Keratinocyte (primary cell): ENCODE data around the gene C20orf144. TPM values are rescaled to one million over a fixed set of nuclear protein-coding genes. Genes with fewer than 3 reads are reported as not detected.

Experiments
- DNase-seq: peaks from one replicate; pipeline ENCODE4 v3.0.0-alpha.2; 2011; ENCODE audit warnings: low read depth, missing footprints, low spot score
- FAIRE-seq: peaks from 2 replicates; lab custom pipeline; 2011; peaks lifted over from hg19 to GRCh38; lab: Jason Lieb, UNC
- H2AFZ ChIP-seq: 2 replicates; pipeline ENCODE4 v1.6.0; 2012; ENCODE audit warnings: low read length, control low read depth, inconsistent platforms; ENCODE audit not compliant: control insufficient read depth
- H3K27ac ChIP-seq: 2 replicates; pipeline ENCODE4 v1.5.1; 2011; ENCODE audit warnings: low read length; ENCODE audit not compliant: control insufficient read depth, insufficient read depth
- H3K27me3 ChIP-seq: 3 replicates; pipeline ENCODE4 v1.6.0; 2011; ENCODE audit warnings: low read length; ENCODE audit not compliant: control insufficient read depth, insufficient read depth; ENCODE audit errors: extremely low read depth
- H3K36me3 ChIP-seq, 2 experiments: 2 replicates in 1 of 2; 3 replicates in 1 of 2; pipeline ENCODE4 v1.5.1; 2011; ENCODE audit warnings: low read length in 2 of 2, mild to moderate bottlenecking in 1 of 2; ENCODE audit not compliant: control insufficient read depth in 2 of 2, insufficient read depth in 2 of 2; ENCODE audit errors: extremely low read depth in 1 of 2
- H3K4me1 ChIP-seq: 3 replicates; pipeline ENCODE4 v1.5.1; 2011; ENCODE audit warnings: low read length; ENCODE audit not compliant: control insufficient read depth, insufficient read depth; ENCODE audit errors: extremely low read depth
- H3K4me2 ChIP-seq: 3 replicates; pipeline ENCODE4 v1.6.0; 2011; ENCODE audit warnings: low read depth, low read length; ENCODE audit not compliant: control insufficient read depth, insufficient read depth; ENCODE audit errors: extremely low read depth
- H3K4me3 ChIP-seq, 3 experiments: fragments of 200-600 bp in 1 of 3; sonication (generic) in 1 of 3; 2 replicates in 2 of 3; 3 replicates in 1 of 3; pipeline ENCODE4 v1.5.1; 2011 to 2016; ENCODE audit warnings: low read length in 3 of 3, mild to moderate bottlenecking in 3 of 3, control low read depth in 2 of 3, inconsistent platforms in 1 of 3, low read depth in 1 of 3, mixed read lengths in 1 of 3, mixed run types in 1 of 3, moderate library complexity in 1 of 3; ENCODE audit not compliant: control insufficient read depth in 2 of 3, insufficient read depth in 2 of 3; ENCODE audit errors: extremely low read depth in 1 of 3
- H3K79me2 ChIP-seq: 2 replicates; pipeline ENCODE4 v1.6.0; 2012; ENCODE audit warnings: low read length; ENCODE audit not compliant: control insufficient read depth, insufficient read depth
- H3K9ac ChIP-seq: 3 replicates; pipeline ENCODE4 v1.6.0; 2011; ENCODE audit warnings: low read length; ENCODE audit not compliant: control insufficient read depth, insufficient read depth; ENCODE audit errors: extremely low read depth
- H3K9me1 ChIP-seq: 3 replicates; pipeline ENCODE4 v1.6.0; 2011; ENCODE audit warnings: low read length; ENCODE audit not compliant: control insufficient read depth, insufficient read depth; ENCODE audit errors: extremely low read depth
- H3K9me3 ChIP-seq: 2 replicates; pipeline ENCODE4 v1.5.1; 2012; ENCODE audit warnings: low read depth, low read length; ENCODE audit not compliant: control insufficient read depth
- H4K20me1 ChIP-seq: 3 replicates; pipeline ENCODE4 v1.6.0; 2011; ENCODE audit warnings: low read length; ENCODE audit not compliant: control insufficient read depth, insufficient read depth; ENCODE audit errors: extremely low read depth
- EZH2 ChIP-seq: IDR thresholded peaks from one replicate; pipeline ENCODE4 v1.6.1; 2012; ENCODE audit warnings: inconsistent platforms, mild to moderate bottlenecking, low read length, moderate library complexity
- dilution Hi-C: fragments of 300-500 bp; cut with MboI; formaldehyde crosslinking; loops from one replicate; pipeline ENCODE4 v1.7.0; 2020; ENCODE audit warnings: low sequenced_read_pairs; ENCODE audit not compliant: extremely low pct_ligation_motif_present
- polyA plus RNA-seq, 5 experiments: library from polyadenylated mRNA; depleted of rRNA in 3 of 5; stranded (reverse) in 3 of 5; stranded (forward) in 1 of 5; unstranded in 1 of 5; fragments of >200 nt; gene quantifications; 1 replicate in 1 of 5; 2 replicates in 3 of 5; 3 replicates in 1 of 5; pipeline versions ENCODE4 v1.2.1 to v1.2.3, GENCODE V29; 2011 to 2012; ENCODE audit warnings: missing spikeins in 2 of 5, low read depth in 1 of 5, low replicate concordance in 1 of 5
- TF ChIP-seq, protein P1 (sequence below), 3 experiments: IDR thresholded peaks in 1 of 3; conservative IDR thresholded peaks in 1 of 3; optimal IDR thresholded peaks in 1 of 3; 2 replicates in 2 of 3; 3 replicates in 1 of 3; pipeline versions ENCODE3 to v1.5.1; 2011; ENCODE audit warnings: low read length in 3 of 3, mild to moderate bottlenecking in 3 of 3, moderate library complexity in 2 of 3, control low read depth in 1 of 3, inconsistent platforms in 1 of 3; ENCODE audit not compliant: insufficient read depth in 2 of 3; ENCODE audit errors: extremely low read depth in 1 of 3

Gene C20orf144
- polyA plus RNA-seq, 1 donor (not counting 4 experiments of a cell fraction or from before 2014, with no cell fraction given) = 0.03 TPM

DNA sequence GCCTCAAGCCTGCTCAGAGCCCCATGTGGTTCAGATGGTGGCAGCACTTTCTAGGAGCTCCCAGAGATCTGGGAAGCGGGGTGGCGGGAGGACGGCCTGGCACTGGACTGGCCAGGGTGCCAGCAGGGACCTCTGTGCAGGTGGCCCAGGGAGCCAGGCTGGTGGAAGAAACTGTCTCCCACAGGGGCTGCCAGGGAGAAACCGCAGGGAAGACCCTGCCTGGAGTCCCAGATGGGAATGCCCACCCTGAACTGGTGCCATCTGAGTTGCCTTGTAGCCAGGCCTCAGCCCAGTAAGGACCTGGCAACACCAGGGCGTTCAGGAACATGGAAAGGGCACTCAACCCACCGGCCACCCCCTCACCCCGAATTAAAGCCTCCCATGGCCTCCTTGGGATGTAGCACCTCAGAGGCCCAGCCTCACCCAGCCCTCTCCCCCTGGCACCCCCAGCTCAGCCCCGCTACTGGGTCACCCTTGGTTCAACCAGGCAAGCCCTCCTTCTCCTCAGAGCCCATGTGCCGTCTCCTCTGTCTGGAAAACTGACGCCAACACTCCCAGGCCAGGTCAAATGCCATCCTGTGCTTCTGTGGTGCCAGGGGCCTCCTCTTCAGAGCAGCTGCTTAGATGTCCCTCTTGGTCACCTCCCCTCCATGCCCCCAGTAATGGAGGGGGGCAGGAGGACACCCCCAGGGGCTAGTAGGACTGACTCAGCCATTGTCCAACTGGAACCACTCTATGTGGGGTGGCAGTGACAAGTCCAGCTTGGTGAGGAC lies 5.9 kb upstream of the C20orf144 start:
- Histone ChIP-seq H3K9me3 (no peaks in the 10 kb centered on the region), H3K9ac (no peak overlapping the region), H3K4me2 (no peak overlapping the region), H4K20me1 (no peaks in the 10 kb centered on the region), H3K36me3 (no peaks in the 10 kb centered on the region), H2AFZ (no peak overlapping the region), H3K27ac (no peak overlapping the region), H3K4me1 (peaks cover 9% of the 10 kb centered on the region), H3K9me1 (no peaks in the 10 kb centered on the region), H3K4me3 (no peak overlapping the region), H3K27me3 (no peaks in the 10 kb centered on the region), H3K79me2 (no peaks in the 10 kb centered on the region)
- no peak for DNase-seq
- FAIRE-seq = no peak
- no peak for TF ChIP-seq EZH2
- TF ChIP-seq, protein P1, sequence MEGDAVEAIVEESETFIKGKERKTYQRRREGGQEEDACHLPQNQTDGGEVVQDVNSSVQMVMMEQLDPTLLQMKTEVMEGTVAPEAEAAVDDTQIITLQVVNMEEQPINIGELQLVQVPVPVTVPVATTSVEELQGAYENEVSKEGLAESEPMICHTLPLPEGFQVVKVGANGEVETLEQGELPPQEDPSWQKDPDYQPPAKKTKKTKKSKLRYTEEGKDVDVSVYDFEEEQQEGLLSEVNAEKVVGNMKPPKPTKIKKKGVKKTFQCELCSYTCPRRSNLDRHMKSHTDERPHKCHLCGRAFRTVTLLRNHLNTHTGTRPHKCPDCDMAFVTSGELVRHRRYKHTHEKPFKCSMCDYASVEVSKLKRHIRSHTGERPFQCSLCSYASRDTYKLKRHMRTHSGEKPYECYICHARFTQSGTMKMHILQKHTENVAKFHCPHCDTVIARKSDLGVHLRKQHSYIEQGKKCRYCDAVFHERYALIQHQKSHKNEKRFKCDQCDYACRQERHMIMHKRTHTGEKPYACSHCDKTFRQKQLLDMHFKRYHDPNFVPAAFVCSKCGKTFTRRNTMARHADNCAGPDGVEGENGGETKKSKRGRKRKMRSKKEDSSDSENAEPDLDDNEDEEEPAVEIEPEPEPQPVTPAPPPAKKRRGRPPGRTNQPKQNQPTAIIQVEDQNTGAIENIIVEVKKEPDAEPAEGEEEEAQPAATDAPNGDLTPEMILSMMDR (optimal IDR thresholded peaks at IDR 0.05 in 1 of 3, IDR thresholded peaks at IDR 0.05 in 1 of 3, conservative IDR thresholded peaks at IDR 0.05 in 1 of 3; ENCODE audit: extremely low read depth in 1 of 3, insufficient read depth in 2 of 3, low read length in 3 of 3) = no peak
- dilution Hi-C loops = no loop called here

DNA sequence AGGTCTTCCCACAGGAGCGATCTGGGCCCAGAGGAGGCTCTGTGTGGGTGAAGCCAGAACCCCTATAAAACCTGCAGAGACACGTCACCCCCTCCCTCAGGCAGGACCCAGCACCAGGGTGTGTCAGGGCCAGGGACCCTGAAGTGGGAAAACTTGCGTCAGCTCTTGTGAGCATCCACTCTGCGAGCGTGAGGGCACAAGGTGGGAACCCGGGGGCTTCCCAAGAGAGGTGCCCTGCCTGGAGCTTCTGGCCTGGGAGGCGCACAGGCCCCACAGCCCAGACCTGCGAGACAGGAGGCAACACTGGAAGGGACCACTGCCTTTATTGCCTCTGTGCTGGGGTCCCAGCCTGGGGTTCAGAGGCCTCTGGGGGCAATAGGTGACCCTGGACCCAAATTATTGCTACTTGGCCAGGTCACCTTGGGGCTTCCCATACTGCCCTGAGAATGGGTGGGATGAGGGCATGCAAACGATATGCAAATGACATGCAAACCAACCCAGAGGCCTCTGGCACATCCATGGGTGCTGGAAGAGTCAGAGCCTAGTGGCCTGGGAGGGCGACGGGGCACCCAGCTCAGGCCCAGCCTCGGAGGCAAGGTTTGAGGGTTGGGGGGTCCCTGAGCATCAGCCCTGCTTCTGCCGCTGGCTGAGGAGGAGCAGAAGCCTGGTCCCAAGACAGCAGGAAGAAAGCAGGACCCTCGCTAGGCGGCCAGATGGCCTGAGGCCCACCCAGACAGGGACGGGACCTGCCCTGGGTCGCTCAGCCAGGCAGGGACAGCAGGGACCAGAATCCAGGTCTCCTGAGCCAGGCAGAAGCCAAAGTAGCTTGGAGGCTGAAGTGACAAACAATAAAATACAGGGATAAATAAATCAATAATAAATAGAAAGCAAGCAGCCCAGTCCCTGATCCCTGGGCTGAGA lies 5.1 kb upstream of the C20orf144 start:
- Histone ChIP-seq H3K27me3 (no peaks in the 10 kb centered on the region), H3K79me2 (no peaks in the 10 kb centered on the region), H3K4me2 (no peak overlapping the region), H3K9me3 (no peaks in the 10 kb centered on the region), H3K9ac (no peak overlapping the region), H2AFZ (no peak overlapping the region), H3K9me1 (no peaks in the 10 kb centered on the region), H4K20me1 (no peaks in the 10 kb centered on the region), H3K4me3 (no peak overlapping the region), H3K36me3 (no peaks in the 10 kb centered on the region), H3K27ac (no peak overlapping the region), H3K4me1 (peaks cover 7% of the 10 kb centered on the region)
- FAIRE-seq (no peak), DNase-seq (no peak)
- dilution Hi-C loops = no loop called here
- no peak for TF ChIP-seq EZH2
- TF ChIP-seq, protein P1 (optimal IDR thresholded peaks at IDR 0.05 in 1 of 3, IDR thresholded peaks at IDR 0.05 in 1 of 3, conservative IDR thresholded peaks at IDR 0.05 in 1 of 3; ENCODE audit: extremely low read depth in 1 of 3, insufficient read depth in 2 of 3, low read length in 3 of 3) = no peak
